Osteocyte (in vitro differentiated cells): ENCODE measurements around the gene SGK1. TPM values are rescaled to one million over a fixed set of nuclear protein-coding genes. Genes with fewer than 3 reads are reported as not detected.
"Not testable (repeated sequence)": the region's sequence is repeated elsewhere in the genome, so short reads cannot be mapped to it uniquely, and the experiment has no call there.

Source experiments
- DNase-seq: peaks from one replicate; pipeline ENCODE4 v3.0.0; 2021; ENCODE audit warnings: mixed read lengths; ENCODE audit not compliant: unreplicated experiment; ENCODE audit errors: extremely low spot score
- H3K27ac Mint-ChIP-seq: one replicate; pipeline ENCODE4 v1.8.0; 2021; ENCODE audit warnings: mild to moderate bottlenecking, mixed read lengths; ENCODE audit not compliant: unreplicated experiment
- H3K27me3 Mint-ChIP-seq: one replicate; pipeline ENCODE4 v1.8.0; 2021; ENCODE audit warnings: mixed read lengths; ENCODE audit not compliant: unreplicated experiment
- H3K36me3 Mint-ChIP-seq: one replicate; pipeline ENCODE4 v1.8.0; 2021; ENCODE audit warnings: mixed read lengths; ENCODE audit not compliant: unreplicated experiment
- H3K4me1 Mint-ChIP-seq: one replicate; pipeline ENCODE4 v1.8.0; 2021; ENCODE audit warnings: mixed read lengths; ENCODE audit not compliant: unreplicated experiment
- H3K4me3 Mint-ChIP-seq: one replicate; pipeline ENCODE4 v1.8.0; 2021; ENCODE audit warnings: mild to moderate bottlenecking, moderate library complexity, mixed read lengths; ENCODE audit not compliant: unreplicated experiment
- H3K9me3 Mint-ChIP-seq: one replicate; pipeline ENCODE4 v1.8.0; 2021; ENCODE audit warnings: mixed read lengths; ENCODE audit not compliant: unreplicated experiment
- CTCF ChIP-seq: fragments of 200-600 bp; sonication (generic); IDR thresholded peaks from 2 replicates; pipeline ENCODE4 v1.5.0; 2021; ENCODE audit warnings: antibody characterized with exemption, mild to moderate bottlenecking, moderate library complexity
- total RNA-seq: library from RNA; stranded (reverse); gene quantifications from 2 replicates; pipeline ENCODE4 v1.2.1, GENCODE V29; 2021

SGK1 gene
- total RNA-seq, 1 donor from 2014 or later: 448 TPM

GRCh38 chr6:134328792-134329191, 10.9 kb upstream of the SGK1 start:
- H3K4me3 Mint-ChIP-seq: no peak overlapping the region
- no peak overlapping the region for H3K27ac Mint-ChIP-seq
- no peaks in the 10 kb centered on the region for H3K27me3 Mint-ChIP-seq
- peaks cover 3% of the 10 kb centered on the region for H3K9me3 Mint-ChIP-seq
- no peak for DNase-seq
- no peak for TF ChIP-seq CTCF
- H3K36me3 Mint-ChIP-seq: peaks cover 2% of the 10 kb centered on the region
- no peaks in the 10 kb centered on the region for H3K4me1 Mint-ChIP-seq

GRCh38 chr6:134328138-134328537, 10.2 kb upstream of the SGK1 start:
- Mint-ChIP-seq H3K9me3 (peaks cover 3% of the 10 kb centered on the region), H3K27me3 (no peaks in the 10 kb centered on the region), H3K27ac (no peak overlapping the region), H3K36me3 (peaks cover 2% of the 10 kb centered on the region), H3K4me3 (no peak overlapping the region), H3K4me1 (no peaks in the 10 kb centered on the region)
- no peak for TF ChIP-seq CTCF
- DNase-seq: no peak

- not testable (repeated sequence) for DNase-seq, H3K9me3 Mint-ChIP-seq, H3K4me3 Mint-ChIP-seq, H3K4me1 Mint-ChIP-seq, H3K27ac Mint-ChIP-seq, H3K36me3 Mint-ChIP-seq, H3K27me3 Mint-ChIP-seq
These were observed 8.3 kb upstream of the SGK1 start for GRCh38 chr6:134326192-134326591.

- peaks cover 3% of the 10 kb centered on the region for H3K9me3 Mint-ChIP-seq
- H3K27me3 Mint-ChIP-seq: no peaks in the 10 kb centered on the region
- peaks cover 2% of the 10 kb centered on the region for H3K36me3 Mint-ChIP-seq
- no peak overlapping the region for H3K4me3 Mint-ChIP-seq
- no peak for TF ChIP-seq CTCF
- DNase-seq: no peak
- H3K4me1 Mint-ChIP-seq: peaks cover 3% of the 10 kb centered on the region
- no peak overlapping the region for H3K27ac Mint-ChIP-seq
These were observed 6.9 kb upstream of the SGK1 start for GRCh38 chr6:134324766-134325165.

- Mint-ChIP-seq H3K4me1 (peaks cover 3% of the 10 kb centered on the region), H3K4me3 (no peak overlapping the region), H3K27me3 (no peaks in the 10 kb centered on the region), H3K27ac (no peak overlapping the region), H3K36me3 (peaks cover 2% of the 10 kb centered on the region), H3K9me3 (peaks cover 3% of the 10 kb centered on the region)
- no peak for TF ChIP-seq CTCF
- no peak for DNase-seq
These were observed 6.2 kb upstream of the SGK1 start for GRCh38 chr6:134324141-134324540.

- H3K4me3 Mint-ChIP-seq: no peak overlapping the region
- H3K9me3 Mint-ChIP-seq: peaks cover 3% of the 10 kb centered on the region
- DNase-seq: no peak
- H3K36me3 Mint-ChIP-seq: peaks cover 2% of the 10 kb centered on the region
- no peak overlapping the region for H3K27ac Mint-ChIP-seq
- peaks cover 4% of the 10 kb centered on the region for H3K4me1 Mint-ChIP-seq
- H3K27me3 Mint-ChIP-seq: no peaks in the 10 kb centered on the region
- TF ChIP-seq CTCF: no peak
These were observed 5.8 kb upstream of the SGK1 start for GRCh38 chr6:134323698-134324097.
